Measurements from ENCODE around the gene SWAP70.

The SWAP70 gene

DNA sequence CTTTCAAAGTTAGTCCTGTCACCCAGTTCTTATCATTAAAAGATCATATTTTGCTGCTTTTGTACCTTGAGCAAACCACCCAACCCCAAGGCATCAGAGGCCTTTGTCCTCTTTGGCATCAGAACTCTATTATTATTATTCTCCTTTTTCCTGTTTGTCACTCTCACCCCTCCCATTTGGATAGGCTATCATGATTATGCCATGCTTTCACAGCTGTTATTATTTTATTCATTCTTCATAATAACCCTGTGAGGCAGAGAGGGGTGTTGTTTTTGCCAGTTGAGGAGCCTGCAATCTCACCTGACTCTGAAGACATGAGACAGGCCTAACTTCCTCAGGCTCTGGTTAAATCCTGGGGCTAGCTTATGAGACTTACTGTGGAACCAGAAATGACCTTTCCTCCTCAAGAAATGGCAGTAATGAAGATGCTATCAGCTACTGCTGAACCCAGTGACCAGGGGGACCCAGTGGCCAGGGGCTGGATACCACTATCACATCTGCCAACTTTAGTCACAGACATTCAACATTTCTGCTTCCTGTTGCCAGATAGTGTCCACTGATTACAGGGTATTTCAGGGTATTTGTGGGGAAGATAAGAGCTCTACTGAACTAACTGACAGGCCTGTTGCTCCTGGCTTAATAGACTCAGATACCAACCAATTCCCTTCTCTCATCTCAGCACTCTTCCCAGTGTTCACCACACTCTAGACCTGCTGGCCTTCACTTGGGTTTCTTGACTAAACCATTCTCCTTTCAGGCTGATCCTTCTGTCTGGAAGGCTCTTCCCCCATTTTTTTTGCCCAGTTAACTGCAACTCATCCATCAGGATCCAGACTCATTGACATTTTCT, 11.8 kb upstream of the SWAP70 start:
- peak in 1 of 2 donors; percentile 36 for DNase-seq

DNA sequence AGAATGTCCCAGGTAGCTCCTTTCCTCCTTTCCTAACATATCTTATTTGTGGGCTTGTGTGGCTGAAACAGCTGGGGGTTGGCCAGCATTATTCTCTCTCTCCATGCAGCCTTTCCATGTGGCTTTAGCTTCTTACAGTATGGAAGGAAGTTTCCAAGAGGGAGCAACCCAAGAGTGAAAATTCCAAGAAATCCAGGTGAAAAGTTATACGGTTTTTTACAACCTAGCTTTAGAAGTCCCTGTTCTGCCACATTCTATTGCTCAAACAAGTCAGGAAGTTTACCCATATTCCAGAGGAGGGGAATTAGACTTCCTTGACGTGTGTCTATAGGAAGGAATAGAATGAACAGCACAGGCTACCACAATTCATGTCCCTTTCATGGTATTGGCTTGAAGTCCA, 10.0 kb upstream of the SWAP70 start:
- DNase-seq = no peak

DNA sequence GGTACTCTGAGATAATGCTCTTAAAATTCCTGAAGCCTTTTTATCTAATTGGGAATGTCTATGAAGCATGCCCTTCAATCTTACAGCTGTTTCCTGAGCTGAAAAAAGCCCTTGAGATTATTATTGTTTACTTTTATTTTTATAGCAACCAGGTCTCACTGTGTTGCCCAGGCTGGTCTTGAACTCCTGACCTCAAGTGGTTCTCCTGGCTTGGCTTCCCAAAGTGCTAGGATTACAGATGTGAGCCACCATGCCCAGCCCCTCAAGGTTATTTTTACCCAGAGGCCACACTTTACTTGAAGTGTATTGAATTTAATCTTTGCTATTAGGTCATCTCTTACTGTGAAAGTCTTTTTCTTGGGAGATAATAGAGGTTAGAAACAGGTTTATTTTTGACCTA, 7.0 kb upstream of the SWAP70 start:
- no peak for DNase-seq

DNA sequence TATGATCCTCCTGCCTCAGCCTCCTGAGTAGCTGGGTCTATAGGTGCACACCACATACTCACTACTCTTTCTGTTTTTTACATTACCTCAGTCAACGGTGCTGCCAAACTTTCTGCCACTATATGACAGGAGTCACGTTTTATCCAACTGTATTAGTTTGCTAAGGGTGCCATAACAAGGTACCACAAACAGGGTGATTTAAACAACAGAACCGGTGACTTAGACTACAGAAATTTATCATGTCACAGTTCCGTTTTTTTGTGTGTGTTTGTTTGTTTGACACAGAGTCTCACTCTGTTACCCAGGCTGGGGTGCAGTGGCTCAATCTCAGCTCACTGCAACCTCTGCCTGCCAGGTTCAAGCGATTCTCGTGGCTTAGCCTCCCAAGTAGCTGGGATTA, 6.3 kb upstream of the SWAP70 start:
- DNase-seq = no peak

DNA sequence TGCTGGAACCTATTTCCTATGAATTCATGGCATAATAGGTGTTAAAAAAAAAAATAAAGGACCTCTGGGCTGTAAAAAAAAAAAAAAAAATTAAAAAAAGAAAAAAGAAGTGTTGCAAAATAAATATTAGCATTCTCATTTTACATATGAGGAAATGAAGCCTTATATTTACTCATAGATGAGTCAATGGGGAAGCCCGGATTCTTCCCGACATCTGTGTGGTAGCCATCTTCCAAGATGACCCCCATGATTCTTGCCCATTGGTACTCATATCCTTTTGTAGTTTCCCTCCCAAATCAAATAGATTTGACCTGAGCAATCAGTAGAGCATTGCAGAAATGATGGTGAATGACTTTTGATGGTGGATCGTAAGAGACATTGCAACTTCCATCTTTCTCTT, 3.0 kb upstream of the SWAP70 start:
- peak; percentile 78 to 83 for DNase-seq

DNA sequence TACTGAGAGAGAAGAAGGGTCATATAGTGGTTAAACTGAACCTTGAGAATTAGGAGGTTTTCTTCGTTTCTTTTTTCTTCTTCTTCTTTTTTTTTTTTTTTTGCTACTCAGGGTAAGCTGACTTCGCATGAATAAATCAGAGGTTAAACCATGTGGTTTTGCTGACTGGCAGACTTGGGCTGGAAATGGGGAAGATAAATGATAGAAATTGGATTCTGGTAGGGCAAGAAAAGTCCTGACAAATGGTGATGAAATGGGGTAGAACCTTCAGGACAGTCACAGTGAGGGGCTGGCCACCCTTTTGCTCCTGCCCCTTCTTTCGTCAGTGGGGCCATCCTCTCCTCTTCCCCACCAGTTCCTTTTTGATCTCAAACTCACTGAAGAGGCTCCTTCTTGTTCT, 1.6 kb upstream of the SWAP70 start:
- DNase-seq = peak; percentile 84 to 92

DNA sequence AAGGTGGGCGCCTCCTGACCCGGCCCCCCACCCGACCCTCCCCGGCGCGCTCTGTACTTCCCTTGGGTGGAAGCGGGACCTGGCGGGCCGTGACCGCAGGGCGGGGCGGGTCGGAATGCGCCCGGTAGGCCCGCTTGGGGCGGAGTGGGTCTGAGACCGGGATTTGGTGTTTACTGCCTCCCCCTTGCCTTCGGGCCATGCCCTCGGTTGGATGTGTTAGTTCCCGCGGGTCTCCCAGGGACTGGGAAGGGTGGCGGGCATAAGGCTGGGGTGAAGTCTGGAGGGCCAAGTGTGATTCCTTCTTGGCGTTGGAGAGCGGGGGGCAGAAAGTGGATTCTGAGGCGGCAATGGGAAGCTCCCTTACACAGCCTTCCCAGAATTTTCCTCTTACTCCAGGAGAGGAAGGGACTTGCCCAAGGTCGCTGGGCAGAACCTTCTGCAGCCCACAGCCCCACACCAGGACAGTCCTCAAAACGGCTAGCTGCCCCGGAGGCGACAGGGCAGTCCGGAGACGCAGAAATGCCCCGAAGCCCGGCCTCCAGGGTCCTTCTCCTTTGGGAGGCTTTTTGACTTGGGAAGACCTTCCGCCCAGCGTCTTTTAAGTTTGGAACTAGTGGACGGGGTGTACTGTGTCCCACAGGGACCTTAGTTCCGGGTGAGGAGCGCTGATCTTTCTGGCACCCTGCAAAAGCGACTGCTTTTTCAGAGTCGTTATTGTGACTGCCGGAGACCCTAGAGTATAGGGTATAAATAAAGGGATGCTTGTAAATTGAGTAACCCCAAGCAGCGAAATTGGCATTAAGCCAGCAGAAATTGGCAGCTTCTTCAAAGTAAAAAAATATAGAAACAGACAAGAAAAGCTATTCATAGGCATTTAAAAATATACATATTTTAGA, 647 bp downstream of the SWAP70 start:
- DNase-seq = peak; percentile 42 to 52

DNA sequence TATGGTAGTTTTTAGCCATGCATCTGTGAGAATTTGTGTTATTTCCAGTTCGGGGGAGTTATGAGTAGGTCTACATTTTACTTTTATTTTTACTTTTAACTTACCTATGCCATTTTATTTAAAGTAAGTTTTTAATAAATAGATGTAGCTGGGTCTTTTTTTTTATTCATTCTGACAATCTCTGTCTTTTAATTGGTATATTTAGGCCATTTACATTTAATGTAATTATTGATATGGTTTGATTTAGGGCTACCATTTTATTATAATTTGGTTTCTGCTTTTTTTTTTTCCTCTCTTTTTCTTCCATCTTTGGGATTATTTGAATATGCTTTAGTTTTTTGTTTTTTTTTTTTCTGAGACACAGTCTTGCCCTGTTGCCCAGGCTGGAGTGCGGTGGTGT, 1.9 kb downstream of the SWAP70 start:
- DNase-seq = no peak

DNA sequence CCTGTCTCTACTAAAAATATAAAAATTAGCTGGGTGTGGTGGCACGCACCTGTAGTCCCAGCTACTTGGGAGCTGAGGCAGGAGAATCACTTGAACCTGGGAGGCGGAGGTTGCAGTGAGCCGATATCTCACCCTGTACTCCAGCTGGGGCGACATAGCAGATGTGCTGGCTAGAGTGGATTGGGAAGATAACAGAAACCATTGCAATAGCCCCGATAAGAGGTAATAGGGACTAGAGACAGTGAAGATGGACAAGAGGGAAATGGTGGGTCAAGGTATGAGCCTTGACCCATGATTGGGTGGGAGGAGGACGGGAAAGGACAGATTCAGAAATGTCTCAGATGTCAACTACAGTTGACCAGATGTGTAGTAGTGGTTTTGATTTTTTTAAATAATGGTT, 6.1 kb downstream of the SWAP70 start:
- no peak for DNase-seq

DNA sequence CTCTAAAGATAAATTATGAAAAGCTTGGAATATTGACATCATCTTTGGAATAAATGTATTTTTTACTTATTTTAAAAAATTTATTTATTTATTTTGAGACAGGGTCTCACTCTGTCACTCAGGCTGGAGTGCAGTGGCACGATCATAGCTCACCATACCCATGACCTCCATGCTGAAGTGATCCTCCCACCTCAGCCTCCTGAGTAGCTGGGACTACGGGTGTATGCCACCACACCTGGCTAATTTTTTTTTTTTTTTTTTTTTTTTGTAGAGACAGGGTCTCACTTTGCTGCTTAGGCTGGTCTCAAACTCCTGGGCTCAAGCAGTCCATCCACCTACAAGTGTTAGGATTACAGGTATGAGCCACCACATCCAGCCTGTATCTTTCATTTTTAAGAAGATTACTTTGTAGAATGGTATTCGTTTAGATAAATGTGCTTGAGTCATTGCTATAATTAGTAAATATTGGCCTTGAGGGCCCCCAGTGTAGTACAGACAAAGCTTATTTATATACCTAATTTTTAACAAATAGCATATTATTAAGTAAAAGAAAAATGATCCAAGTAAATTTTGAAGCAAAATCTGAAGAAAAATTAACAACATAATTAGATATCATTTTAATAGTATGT, 8.5 kb downstream of the SWAP70 start:
- no peak for DNase-seq

DNA sequence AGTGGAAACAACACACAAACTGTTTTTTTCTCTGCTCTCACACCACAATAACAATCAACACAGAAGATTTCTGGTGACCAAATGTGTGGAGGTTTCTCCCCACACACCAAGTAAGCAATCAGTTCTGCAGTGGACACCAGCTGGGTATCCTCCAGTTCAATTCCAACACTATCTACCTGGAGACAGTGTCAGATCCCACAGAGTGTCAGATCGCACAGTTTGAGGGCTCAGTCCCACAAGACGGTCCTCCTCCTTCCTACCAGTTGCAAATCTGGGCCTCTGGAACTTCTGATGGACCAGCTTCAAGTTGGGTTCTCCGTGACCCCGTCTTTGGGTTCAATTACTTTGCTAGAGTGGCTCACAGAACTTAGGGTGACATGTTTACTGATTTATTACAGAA, 9.0 kb downstream of the SWAP70 start:
- DNase-seq = no peak

DNA sequence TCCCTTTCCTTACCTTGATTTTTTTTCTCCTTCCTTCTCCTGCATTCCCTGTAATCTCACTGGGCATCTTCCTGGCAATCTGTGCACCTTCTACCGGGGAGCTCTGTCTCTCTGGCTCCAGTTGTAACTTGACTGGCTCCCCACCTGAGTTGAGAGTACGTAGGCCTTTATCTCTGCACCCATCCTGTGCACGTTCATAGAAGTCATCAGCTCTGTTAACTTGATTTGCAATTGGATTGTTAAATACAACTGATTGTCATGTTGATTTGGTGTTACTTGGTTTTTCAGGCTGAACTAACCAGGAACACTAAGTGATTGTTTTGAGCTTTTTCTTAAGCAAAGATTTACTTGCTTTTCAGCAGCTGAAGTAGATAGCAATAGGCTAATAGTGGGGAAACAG, 11.8 kb downstream of the SWAP70 start:
- DNase-seq = no peak

DNA sequence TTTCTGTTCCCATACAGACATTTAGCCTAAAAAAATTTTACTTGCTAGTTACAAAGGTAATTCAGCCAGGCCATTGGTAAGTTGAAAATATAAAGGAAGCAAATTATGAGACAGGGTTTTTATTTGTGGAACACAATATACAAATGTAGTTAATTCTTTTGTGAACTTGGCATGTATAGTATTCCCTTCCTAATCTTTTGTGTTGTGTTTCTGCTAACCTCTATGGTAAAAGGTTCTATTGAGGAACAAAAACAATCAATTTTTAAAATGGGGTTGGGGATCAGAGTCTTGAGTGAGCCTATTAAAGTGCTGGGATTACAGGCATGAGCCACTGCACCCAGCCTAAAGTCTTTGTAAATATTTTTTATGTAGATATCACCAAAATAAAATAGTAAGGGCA, 14.1 kb downstream of the SWAP70 start:
- DNase-seq = no peak

DNA sequence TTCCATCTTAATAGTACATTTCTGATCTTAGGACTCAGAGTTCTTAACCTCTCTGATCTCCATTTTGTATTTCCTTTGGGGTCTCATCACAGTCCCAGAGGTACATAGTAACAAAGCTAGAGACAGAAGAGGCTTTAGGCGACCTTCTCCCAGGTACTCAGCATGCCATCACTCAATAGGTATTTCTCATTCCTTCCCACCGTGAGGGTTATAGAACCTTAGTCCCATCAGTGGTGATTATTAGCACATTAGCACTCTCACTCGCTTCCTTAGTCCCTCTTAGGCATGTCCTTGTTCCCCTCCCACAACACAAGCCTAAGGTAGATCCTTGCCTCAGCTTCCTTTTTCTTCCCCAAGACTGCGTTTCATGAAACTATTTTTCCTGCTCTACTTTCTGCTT, 14.7 kb downstream of the SWAP70 start:
- DNase-seq = no peak

DNA sequence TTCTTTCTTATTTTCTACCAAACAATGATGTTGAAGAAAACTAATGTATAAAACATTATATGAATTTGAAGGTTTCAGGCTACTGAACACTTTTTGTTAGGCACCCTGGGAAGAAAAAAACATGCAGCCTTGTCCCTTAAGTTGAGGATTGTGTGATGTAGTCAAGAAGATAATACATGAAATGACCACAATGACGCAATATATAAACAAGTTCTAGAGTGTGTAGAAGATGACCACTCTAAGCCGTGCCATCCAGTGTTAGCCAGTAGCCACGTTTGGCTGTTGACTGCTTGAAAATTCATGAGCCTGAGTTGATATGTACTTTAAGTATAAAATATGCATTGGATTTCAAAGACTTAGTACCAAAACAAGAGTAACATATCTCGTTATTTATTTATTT, 16.2 kb downstream of the SWAP70 start:
- no peak for DNase-seq

DNA sequence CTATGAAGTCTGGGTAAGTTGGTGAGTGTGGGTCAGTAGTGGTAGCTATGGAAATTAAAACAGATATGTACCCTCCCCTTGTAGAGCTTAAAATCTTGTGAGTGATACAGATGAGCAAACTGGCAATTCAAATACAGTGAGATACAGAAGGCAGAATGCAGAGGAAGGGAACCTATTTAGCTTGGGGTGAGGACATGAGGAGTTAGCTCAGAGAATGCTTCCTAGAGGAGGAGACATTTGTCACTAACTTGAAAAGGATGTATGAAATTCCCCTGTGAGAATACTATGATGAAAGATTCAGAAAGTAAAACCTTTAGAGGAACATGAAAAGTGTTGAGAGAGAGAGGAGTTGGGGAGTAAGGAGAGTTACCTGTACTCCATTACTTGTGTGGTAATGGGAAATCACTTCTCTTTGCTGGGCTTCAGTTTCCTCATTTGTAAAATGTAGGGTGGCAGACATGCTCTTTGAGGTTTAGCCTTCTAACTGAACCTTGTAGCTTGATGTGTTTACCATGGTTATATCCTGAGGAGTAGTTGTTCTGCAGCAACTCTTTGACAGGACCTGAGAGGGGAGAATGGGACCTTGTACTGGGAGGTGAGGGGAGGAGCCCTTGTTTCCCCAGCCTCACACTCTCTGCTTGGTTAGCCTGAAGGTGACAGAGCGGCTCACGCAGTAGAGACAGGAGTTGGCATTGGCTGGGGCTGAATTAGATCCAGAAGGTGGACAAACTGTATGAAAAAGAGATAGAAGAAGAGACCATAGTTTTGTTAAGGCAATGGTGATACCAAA, 17.9 kb downstream of the SWAP70 start:
- DNase-seq = no peak

DNA sequence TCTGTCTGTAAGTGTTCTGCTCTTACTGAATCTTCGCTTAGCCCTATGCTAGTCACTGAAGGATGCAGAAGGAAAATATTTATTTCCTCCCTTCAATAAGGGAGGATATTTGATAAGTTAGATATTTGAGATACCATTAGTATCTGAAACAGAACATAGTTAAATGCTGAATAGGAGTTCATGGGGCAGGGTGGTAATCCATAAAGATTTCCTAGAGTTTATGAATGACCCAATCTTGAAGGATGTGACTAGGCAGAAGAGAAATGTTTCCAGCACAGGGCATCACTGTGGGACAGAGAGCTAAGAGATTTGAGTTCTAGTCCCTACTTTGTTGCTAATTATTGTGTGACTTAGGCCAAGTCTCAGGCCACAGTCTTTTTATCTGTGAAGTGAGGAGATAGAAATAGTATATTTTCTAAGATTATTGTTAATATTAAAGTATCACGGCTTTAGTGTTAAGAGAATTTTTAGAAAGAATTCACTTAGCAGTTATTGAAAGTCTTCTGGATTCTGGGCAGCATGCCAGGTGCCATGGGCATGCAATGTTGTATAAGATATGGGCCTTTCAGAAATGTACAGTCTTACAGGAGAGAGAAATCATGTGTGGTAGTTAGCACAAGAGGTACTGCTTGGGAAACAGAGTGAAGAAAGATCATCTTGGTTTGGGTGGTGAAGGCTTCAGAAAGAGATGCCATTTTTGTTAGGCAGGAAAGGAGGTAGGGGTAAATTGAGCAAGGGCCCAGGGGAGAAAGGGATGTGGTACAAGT, 24.0 kb downstream of the SWAP70 start:
- peak in 1 of 2 donors; percentile 18 for DNase-seq

DNA sequence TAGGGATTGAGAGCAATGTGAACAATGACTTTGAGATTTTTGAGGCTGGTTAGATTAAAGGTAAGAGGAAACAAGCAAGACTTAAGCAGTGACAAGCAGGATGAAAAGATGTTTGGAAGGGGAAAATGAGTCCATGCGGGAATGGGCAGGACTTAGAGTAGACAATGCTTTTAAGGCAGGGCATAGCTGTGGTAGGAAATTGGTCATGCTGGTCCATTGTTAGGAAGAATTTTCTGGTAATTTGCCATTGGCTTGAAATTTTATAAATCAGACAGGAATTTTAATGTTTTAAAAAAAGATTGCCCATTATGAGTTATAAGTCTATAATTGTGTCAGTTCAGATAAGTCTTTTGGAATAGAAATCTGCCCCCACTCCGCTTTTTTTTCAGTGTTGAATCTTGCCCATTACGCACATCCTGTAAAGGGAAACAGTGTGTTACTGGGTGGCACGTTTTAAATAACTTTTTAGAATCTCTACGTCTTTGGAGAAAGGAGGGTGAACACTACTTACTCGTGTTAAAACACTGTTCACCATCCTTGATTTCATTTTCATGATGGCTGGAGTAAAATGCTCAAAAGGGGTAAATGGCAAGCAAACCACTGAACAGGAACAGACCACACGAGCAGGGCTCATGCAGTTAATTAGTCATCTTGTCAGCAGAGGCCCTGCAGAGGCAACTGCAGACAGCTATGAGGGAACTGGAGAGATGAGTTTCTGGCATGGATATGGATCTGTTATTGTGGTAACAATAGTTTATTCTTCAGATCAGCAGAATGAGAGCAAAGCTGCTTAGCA, 25.0 kb downstream of the SWAP70 start:
- DNase-seq = peak; percentile 80 to 85

DNA sequence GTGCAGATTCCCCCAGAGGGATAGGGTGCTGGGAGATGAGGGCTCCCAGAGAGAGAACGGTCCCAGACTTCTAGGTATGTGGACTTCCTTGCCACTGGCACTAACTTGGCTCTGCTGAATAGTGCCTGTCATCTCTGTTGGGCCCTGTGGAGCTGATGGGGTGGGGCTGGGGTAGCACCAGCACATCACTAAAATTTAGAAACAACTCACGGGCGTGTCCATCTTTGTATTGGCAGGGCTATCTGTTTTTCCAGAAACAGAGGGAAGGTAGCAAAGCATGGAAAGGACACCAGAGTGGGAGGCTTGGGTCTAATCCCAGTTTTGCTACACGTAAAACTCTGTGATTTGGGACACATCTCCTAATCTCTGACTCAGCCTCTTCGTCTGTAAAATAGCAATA, 25.8 kb downstream of the SWAP70 start:
- no peak for DNase-seq

DNA sequence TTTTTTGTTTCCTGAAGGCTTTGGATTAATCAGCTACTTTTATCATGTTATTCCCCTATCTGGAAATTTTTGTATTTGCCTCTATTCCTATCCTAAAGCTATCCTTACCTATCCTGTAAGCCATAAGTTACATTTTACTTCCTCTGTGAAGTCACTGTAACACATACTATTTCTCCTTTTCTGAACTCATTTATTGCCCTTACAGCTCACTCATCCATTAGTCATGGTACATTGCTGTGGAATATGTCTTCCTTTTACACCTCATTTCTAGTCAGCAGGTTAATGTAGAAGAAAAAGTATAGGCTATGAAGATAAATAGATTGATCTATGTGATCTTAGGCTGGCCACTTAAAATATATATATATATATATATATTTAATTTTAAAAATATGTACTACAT, 28.0 kb downstream of the SWAP70 start:
- peak; percentile 39 to 68 for DNase-seq

DNA sequence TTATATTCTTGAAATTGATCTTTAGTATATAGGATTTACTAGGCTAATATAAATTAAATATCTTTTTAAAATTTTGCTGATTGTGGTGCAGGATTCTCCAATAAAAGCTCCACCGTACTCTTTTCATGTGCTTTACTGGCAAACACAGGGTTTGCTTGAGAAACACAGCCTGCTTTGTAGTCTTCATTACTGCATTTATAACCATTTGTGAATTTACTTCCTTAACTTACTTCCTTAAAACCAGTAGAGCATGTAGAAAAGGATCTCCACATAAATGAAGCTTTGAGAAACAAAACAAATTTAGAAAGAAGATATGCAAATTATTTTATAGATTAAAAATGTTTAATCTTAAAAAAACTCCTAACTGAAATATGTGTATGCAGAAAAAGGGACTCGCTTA, 28.8 kb downstream of the SWAP70 start:
- DNase-seq = peak; percentile 64 to 76
